ENCODE data around the gene ADGRD2.

DNA sequence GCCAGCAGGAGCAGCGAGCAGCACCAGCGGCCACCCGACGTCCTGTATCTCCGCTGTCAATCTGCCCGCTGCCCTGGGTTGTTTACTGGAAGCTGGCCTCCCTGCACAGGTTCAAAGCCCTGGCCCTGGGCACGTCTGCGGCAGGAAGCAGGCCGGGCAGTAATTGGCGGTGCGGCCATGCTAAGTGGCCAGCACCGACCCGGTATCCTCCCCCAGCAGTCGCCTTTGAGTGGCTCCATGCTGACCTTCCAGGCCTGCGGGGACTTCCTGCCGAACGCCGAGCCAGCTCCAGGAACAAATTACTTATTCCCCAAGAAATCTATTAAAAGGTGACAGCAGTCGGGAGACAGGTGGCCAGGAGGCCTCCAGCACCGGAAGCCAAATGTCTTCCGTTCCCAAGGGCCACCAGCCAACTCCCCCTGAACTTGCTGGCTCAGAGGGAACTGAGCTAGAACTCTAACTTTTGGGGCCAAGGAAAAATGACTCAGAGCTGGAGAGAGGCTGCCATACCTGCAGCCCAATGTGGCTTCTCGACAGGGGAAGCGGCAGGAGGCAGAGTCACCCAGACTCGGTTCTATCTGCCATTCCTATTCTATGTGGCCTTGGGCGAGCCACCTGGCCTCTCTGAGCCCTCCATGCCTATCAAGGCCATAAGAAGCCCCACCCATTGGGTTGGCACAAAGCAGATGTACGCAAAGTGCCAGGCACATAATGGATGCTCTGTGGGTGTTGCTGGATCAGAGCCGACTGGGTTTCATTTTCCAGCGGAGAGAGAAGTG lies 21.3 kb upstream of the ADGRD2 start:
- no peak for TF ChIP-seq SIN3A (IDR thresholded peaks at IDR 0.05; ENCODE audit: borderline replicate concordance, insufficient read depth, low read length)
- no peak for TF ChIP-seq POLR2AphosphoS5 (IDR thresholded peaks at IDR 0.05; ENCODE audit: low read depth, low read length)
- TF ChIP-seq REST (IDR thresholded peaks at IDR 0.05; ENCODE audit: insufficient read depth in 1 of 2, low read depth in 2 of 2, low read length in 2 of 2) = no peak
- peak; percentile 78 for TF ChIP-seq FOXP2 (optimal IDR thresholded peaks at IDR 0.05; ENCODE audit: borderline replicate concordance, extremely low read depth, extremely low read length, insufficient read depth)
- no peak for TF ChIP-seq TAF1 (IDR thresholded peaks at IDR 0.05; ENCODE audit: borderline replicate concordance, insufficient read depth, low read length)

All from PFSK-1 (cell line).